C4-2B (cell line): ENCODE results near the gene CDC45.

Experiments used
- ZFX ChIP-seq: fragments of 450-650 bp; IDR thresholded peaks from 2 replicates; pipeline ENCODE4 v1.6.1; 2017
- TF ChIP-seq, protein P1 (sequence below): fragments of 450-650 bp; conservative IDR thresholded peaks from 2 replicates; pipeline ENCODE4 v1.5.1; 2017; ENCODE audit warnings: mild to moderate bottlenecking

DNA sequence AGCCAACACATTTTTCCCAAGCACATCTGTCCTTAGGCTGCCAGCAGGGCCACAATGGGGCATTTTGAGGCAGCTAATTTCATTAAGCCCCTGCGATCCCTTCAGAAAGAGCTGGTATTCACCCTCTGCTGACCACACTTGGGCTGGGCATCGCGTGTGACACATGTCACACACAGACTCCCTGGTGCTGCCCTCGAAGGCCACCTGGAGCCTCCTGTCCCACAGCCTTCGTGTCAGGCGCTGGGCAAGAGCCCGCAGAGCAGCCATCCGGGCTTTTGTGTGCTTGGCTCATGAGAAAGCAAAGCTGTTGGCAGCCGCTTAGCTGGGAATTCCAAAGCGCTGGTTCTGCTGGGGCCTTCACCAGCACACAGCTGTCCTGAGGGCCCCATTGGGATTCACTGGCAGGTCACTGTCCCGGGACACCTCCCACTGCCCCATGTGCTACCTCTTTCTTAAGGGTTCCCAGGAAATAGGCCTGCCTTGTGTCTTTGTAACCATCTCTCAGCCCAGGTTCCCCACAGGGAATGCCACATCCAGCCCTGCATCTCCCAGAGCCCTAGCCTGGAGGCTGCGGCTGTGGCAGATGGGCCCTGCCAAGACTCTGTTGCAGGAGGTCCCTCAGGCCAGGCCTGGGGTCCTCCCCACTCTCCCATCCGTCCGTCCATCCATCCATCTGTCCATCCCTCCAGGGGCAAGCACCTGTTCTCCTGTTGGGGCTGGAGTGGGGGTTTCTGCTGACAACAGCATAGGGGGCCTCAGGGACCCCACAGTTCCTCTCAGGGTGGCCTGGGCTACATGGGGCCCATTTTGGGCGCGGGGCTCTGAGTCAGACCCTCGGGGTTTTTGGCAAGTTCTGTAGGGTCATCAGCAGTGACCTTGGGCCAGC lies 39.6 kb downstream of the CDC45 start:
- TF ChIP-seq, protein P1, sequence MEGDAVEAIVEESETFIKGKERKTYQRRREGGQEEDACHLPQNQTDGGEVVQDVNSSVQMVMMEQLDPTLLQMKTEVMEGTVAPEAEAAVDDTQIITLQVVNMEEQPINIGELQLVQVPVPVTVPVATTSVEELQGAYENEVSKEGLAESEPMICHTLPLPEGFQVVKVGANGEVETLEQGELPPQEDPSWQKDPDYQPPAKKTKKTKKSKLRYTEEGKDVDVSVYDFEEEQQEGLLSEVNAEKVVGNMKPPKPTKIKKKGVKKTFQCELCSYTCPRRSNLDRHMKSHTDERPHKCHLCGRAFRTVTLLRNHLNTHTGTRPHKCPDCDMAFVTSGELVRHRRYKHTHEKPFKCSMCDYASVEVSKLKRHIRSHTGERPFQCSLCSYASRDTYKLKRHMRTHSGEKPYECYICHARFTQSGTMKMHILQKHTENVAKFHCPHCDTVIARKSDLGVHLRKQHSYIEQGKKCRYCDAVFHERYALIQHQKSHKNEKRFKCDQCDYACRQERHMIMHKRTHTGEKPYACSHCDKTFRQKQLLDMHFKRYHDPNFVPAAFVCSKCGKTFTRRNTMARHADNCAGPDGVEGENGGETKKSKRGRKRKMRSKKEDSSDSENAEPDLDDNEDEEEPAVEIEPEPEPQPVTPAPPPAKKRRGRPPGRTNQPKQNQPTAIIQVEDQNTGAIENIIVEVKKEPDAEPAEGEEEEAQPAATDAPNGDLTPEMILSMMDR = no peak
- no peak for TF ChIP-seq ZFX
